ENCODE data around the gene RWDD1.
"Not testable (repeated sequence)": the region's sequence is repeated elsewhere in the genome, so short reads cannot be mapped to it uniquely, and the experiment has no call there.

The RWDD1 gene

DNA sequence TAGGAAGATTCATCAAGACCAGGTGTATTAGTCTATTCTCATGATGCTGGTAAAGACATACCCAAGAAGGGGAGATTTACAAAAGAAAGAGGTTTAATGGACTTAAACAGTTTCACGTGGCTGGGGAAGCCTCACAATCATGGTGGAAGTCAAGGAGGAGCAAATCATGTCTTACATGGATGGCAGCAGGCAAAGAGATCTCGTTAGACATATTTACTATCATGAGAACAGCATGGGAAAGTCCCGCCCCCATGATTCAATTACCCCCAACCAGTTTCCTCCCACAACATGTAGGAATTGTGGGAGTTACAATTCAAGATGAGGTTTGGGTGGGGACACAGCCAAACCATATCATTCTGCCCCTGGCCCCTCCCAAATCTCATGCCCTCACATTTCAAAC lies 32.6 kb downstream of the RWDD1 start:
- H3K4me1 Mint-ChIP-seq, H3K9me3 Mint-ChIP-seq, H3K27me3 Mint-ChIP-seq, CTCF ChIA-PET, H3K4me3 Mint-ChIP-seq, H3K36me3 Mint-ChIP-seq, H3K27ac Mint-ChIP-seq, DNase-seq: not testable (repeated sequence)

DNA sequence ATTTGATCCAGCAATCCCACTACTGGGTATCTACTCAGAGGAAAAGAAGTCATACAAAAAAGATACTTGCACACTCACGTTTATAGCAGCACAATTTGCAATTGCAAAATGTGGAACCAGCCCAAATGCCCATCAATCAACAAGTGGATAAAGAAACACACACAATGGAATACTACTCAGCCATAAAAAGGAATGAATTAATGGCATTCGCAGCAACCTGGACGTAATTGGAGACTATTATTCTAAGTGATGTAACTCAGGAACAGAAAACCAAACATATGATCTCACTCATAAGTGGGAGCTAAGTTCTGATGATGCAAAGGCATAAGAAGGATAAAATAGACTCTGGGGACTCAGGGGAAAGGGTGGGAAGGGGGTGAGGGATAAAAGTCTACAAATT lies 33.6 kb downstream of the RWDD1 start:
- H3K9me3 Mint-ChIP-seq, H3K4me1 Mint-ChIP-seq, CTCF ChIA-PET, H3K4me3 Mint-ChIP-seq, H3K36me3 Mint-ChIP-seq, H3K27ac Mint-ChIP-seq, H3K27me3 Mint-ChIP-seq, DNase-seq: not testable (repeated sequence)

DNA sequence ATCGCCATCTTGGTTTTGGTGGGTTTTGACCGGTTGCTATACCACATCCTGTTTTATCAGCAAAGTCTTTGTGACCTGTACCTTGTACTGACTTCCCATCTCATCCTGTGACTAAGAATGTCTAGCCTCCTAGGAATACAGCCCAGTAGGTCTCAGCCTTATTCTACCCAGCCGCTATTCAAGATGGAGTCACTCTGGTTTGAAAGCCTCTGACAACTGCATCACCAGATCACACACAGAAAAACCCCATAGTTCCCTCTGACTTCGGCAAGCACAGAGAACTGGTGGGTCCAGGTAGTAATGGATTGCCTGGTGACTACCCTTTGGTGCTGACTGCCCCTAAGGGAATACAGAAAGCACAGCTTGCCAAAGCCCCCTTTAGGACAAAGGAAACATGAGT lies 34.6 kb downstream of the RWDD1 start:
- Mint-ChIP-seq H3K27me3 (peaks cover 11% of the 10 kb centered on the region), H3K27ac (no peak overlapping the region), H3K9me3 (peaks cover 5% of the 10 kb centered on the region), H3K36me3 (peaks cover 3% of the 10 kb centered on the region), H3K4me1 (no peaks in the 10 kb centered on the region), H3K4me3 (no peak overlapping the region)
- CTCF ChIA-PET: no interaction called here
- no peak for DNase-seq

DNA sequence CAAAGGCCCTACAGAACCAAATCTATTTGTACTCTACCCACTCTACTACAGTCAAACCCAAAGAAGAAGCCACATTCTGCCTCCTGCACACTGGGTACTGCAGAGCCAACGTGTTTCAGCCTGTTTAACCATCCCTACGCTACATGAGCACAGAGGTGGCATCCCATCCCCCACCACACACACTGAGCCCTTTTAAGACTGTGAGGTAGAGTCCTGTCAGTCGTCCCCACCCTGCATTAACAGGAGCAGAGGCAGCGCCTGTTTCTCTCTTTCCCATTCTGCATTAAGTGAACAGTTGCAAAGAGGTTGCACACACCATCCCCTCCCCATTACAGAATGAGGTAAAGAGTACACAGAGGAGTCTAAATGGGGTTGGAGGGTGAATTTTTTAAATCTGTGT lies 39.8 kb downstream of the RWDD1 start:
- Mint-ChIP-seq H3K4me3 (no peak overlapping the region), H3K36me3 (no peaks in the 10 kb centered on the region)
- CTCF ChIA-PET: no interaction called here

DNA sequence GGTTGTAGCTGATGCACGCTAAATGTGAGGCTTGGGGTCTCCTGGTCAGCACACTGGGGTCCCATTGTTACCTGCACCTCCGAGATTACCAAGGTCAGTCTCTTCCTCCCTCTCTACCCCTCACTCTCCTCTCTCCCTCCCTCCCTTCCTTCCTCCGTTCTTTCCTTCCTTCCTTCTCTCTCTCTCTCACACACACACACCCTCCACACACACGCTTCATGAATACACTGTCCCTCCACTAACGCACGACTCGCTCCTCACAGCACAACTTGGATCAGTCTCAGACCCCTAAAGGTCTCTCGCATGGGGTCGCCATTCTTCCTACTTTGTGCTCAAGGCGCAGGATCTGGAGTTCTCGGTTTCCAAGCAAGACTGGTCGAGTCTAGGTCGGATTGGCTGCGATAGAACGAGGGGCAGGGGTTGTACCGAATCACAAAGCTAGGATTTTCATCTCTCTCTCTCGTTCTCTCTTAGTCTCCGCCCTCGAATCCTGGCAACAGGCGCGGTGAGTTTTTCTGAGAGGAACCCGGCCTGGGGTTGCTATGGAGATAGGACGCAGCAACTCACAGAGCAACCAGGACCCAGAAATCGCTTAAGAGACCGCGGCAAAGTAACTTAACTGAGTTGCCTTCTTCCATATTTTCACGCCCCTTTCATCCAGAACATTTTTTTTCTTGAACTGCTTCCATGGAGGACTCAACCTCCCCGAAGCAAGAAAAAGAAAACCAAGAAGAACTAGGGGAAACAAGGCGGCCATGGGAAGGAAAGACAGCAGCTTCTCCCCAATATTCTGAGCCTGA lies 44.8 kb downstream of the RWDD1 start, which contains the start of gene RSPH4A:
TSS of gene RSPH4A (plus strand) at position 543 of the 800 bp plus-strand sequence. CDS start at position 688, 145 bp downstream.
- CTCF ChIA-PET: interaction anchor here (1.4 kb wide), 1 partner anchor 35 kb away, joined by 4 read pairs; no protein-coding TSS in a partner anchor
- Mint-ChIP-seq H3K27ac (no peak within 1 kb of the TSS), H3K4me3 (peak within 1 kb of the TSS; percentile 77), H3K9me3 (no peaks in the 10 kb centered on the region), H3K27me3 (peaks cover 56% of the 10 kb centered on the region), H3K36me3 (no peaks in the 10 kb centered on the region), H3K4me1 (peaks cover 20% of the 10 kb centered on the region)
- DNase-seq: peak; percentile 86

More for the DNA sequence above, 39.8 kb downstream of the RWDD1 start:
- DNase-seq: no peak
- Mint-ChIP-seq H3K9me3 (no peaks in the 10 kb centered on the region), H3K27ac (no peak overlapping the region), H3K4me1 (peaks cover 5% of the 10 kb centered on the region), H3K27me3 (peaks cover 38% of the 10 kb centered on the region)

DNA sequence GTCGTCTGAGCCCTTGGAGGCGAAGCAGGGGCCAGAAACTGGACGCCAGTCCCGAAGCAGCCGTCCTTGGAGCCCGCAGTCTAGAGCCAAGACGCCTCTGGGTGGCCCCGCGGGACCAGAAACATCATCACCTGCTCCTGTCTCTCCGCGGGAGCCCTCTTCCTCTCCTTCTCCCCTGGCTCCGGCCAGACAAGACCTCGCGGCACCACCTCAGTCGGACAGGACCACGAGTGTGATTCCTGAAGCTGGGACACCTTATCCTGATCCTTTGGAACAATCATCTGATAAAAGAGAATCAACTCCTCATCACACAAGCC lies 45.4 kb downstream of the RWDD1 start:
- peak overlapping the region; percentile 77 for H3K4me3 Mint-ChIP-seq
- peak; percentile 25 for DNase-seq
- peaks cover 20% of the 10 kb centered on the region for H3K4me1 Mint-ChIP-seq
- CTCF ChIA-PET: interaction anchor here (1.4 kb wide), 1 partner anchor 36 kb away, joined by 4 read pairs; no protein-coding TSS in a partner anchor
- no peaks in the 10 kb centered on the region for H3K9me3 Mint-ChIP-seq
- peaks cover 50% of the 10 kb centered on the region for H3K27me3 Mint-ChIP-seq
- H3K27ac Mint-ChIP-seq: no peak overlapping the region
- H3K36me3 Mint-ChIP-seq: no peaks in the 10 kb centered on the region

DNA sequence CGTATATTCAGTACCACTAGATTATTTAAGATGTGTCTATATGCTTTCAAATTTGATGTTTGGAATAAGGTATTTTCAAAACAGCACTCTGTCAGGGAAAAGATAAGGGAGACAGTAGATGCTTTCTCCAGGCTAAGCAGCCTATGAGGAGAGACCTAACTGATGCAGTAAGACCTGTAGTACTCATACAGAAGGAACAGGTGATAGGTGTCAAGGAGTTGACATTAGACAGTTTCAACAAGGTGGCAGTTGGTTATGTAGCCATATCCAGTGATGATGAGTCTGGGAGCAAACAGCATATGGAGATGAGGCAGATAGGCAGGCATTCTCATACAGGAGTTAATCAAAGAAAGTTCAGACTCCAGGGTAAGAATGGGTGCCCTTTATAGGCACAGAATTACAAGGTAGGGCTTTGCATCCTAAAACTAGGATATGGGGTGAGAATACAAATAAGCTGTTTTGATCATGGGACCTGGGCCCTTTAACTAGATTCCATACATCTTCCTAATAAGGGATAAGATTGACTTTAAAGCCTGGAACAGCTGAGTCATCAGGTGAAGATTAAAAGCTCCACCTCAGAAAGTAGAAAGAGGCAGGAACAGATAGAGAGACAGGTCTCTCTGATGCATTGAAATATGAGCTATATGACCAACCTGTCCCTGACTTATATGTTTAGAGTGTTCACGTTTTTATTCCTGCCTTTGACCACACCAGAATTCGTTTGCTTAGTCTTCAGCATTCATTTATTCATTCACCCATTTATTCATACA lies 52.9 kb downstream of the RWDD1 start:
- H3K36me3 Mint-ChIP-seq: no peaks in the 10 kb centered on the region
- DNase-seq: no peak
- no peak overlapping the region for H3K4me3 Mint-ChIP-seq
- no peak overlapping the region for H3K27ac Mint-ChIP-seq
- CTCF ChIA-PET: interaction anchor here (0.7 to 1.2 kb wide), 2 partner anchors 61 to 63 kb away, joined by 3 to 4 read pairs; no protein-coding TSS in a partner anchor
- H3K9me3 Mint-ChIP-seq: no peaks in the 10 kb centered on the region
- H3K27me3 Mint-ChIP-seq: peaks cover 4% of the 10 kb centered on the region
- H3K4me1 Mint-ChIP-seq: no peaks in the 10 kb centered on the region

DNA sequence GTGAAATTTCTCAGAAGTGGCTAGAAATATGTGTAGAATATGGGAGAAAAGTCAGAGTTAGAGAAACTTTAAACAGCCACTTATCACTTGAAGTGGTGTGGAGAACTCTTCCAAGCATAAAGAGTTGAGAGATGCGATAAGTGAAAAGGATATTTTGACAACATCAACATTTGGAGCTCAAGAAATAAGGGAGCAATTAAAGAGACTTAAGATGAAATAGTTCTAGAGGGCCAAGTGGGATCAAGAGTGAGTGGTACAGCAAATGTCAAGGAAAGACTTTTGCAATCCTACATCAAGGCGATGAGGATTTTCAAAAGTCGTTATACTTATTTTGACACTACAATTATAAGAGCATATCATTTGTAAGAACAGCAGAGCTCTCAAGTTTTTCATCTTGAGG lies 54.6 kb downstream of the RWDD1 start:
- H3K4me1 Mint-ChIP-seq: no peaks in the 10 kb centered on the region
- no peaks in the 10 kb centered on the region for H3K36me3 Mint-ChIP-seq
- no peak overlapping the region for H3K27ac Mint-ChIP-seq
- H3K4me3 Mint-ChIP-seq: no peak overlapping the region
- H3K27me3 Mint-ChIP-seq: peaks cover 1% of the 10 kb centered on the region
- no peaks in the 10 kb centered on the region for H3K9me3 Mint-ChIP-seq
- CTCF ChIA-PET: no interaction called here
- no peak for DNase-seq

DNA sequence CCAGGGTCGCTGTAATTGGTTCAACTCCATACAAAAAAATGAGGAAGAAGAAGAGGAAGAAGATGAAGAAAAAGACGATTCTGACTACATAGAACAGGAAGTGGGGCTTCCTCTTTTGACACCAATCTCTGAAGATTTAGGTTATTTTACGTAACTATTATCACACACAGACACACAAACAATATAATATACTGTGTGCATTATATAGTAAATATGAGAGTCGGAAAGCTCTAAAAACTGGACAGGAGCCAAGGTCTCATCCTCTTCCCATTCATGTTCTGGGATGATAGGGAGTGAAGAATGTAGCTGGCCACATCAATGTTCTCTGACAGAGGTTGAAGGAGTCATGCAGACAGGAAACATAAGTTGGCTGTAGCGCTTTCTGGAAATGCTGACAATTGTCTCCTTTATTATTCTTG lies 58.3 kb downstream of the RWDD1 start:
- H3K36me3 Mint-ChIP-seq: peaks cover 10% of the 10 kb centered on the region

DNA sequence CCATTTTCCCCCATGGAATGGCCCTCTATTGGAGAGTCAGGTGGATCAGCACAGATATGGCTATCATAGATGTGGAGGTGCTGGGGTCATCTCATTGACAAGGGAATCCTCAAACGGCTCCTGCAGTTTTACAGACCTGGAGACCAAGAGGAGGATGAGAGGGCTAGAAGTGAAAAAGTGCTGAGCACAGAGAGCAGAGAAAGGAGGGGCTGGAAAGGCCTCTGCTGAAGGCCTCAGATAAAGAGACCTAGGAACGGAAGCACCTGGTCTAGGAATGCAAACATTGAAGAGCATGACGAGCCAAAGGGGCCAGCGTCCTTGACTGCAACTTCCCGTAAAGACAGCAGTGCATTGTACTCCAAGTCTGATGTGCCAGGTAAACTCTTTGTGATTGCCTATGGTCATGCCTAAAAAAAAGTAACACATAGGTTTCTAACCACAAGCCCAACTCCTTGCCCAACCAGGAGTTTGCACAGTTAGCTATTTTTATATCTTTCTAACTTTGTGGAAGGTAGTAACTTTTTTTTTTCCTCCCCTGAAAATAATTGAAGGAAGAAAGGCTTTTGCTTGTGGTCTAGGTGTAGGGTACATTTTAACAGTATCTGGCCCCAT lies 60.2 kb downstream of the RWDD1 start:
- no peak for DNase-seq
- no peak overlapping the region for H3K4me3 Mint-ChIP-seq
- peaks cover 3% of the 10 kb centered on the region for H3K4me1 Mint-ChIP-seq
- H3K9me3 Mint-ChIP-seq: no peaks in the 10 kb centered on the region
- CTCF ChIA-PET: interaction anchor here (1.4 kb wide), 1 partner anchor 13 kb away, joined by 3 read pairs; no protein-coding TSS in a partner anchor
- peaks cover 15% of the 10 kb centered on the region for H3K36me3 Mint-ChIP-seq
- H3K27ac Mint-ChIP-seq: peak overlapping the region; percentile 21
- no peaks in the 10 kb centered on the region for H3K27me3 Mint-ChIP-seq

More for the DNA sequence above, 58.3 kb downstream of the RWDD1 start:
- H3K9me3 Mint-ChIP-seq: no peaks in the 10 kb centered on the region
- no peaks in the 10 kb centered on the region for H3K27me3 Mint-ChIP-seq
- CTCF ChIA-PET: no interaction called here
- H3K4me1 Mint-ChIP-seq: peaks cover 3% of the 10 kb centered on the region
- DNase-seq: no peak
- H3K4me3 Mint-ChIP-seq: no peak overlapping the region
- H3K27ac Mint-ChIP-seq: no peak overlapping the region

DNA sequence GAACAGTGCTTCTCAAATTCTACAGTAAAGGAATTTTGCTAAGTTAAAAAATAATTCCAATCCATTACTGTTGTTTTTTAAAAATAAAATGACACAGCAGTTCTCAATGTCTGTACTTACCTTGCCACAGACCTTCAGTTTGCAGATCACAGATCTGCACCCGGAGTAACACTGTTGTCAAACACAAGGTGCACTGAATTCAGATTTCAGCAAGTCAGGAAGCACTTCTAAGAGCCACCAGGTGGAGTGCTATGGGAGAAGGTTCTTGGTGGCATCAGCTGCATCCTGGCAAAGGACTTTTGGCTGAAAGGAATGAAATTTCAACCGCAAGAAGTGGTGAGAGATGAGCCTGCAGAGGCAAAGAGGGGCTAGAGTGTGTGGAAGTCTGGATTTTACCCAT lies 62.4 kb downstream of the RWDD1 start:
- DNase-seq: no peak
- Mint-ChIP-seq H3K27me3 (no peaks in the 10 kb centered on the region), H3K27ac (no peak overlapping the region), H3K4me3 (no peak overlapping the region), H3K9me3 (no peaks in the 10 kb centered on the region), H3K4me1 (peaks cover 3% of the 10 kb centered on the region), H3K36me3 (peaks cover 20% of the 10 kb centered on the region)
- CTCF ChIA-PET: interaction anchor here (1.1 kb wide), 1 partner anchor 11 kb away, joined by 3 read pairs; no protein-coding TSS in a partner anchor

Data from activated naive CD4-positive, alpha-beta T cell treated with anti-CD3 and anti-CD28 coated beads, Interleukin-2, amount 10 ng/mL, durations not matched to agents 7 days and 5 days (primary cell).